T-helper 17 cell (primary cell): ENCODE data around the gene NT5DC2. TPM values are rescaled to one million over a fixed set of nuclear protein-coding genes. Genes with fewer than 3 reads are reported as not detected.

Experiments
- ATAC-seq: fragments of 150-1000 bp; cut with Tn5 transposase; 2 replicates; pipeline ENCODE4 v1.10.0; 2021; ENCODE audit warnings: mild to moderate bottlenecking, moderate library complexity
- DNase-seq, 3 donors: peaks; one replicate each; pipeline versions ENCODE4 v3.0.0 to v3.0.0-alpha.2; 2020 to 2021
- H3K9me3 ChIP-seq: one replicate; pipeline ENCODE4 v1.7.0; 2013; ENCODE audit warnings: low read length, mild to moderate bottlenecking; ENCODE audit not compliant: control insufficient read depth, poor library complexity, severe bottlenecking
- H3K27ac Mint-ChIP-seq: one replicate; pipeline ENCODE4 v1.8.0; 2022; ENCODE audit warnings: mild to moderate bottlenecking, moderate library complexity, mixed read lengths
- H3K27me3 Mint-ChIP-seq: one replicate; pipeline ENCODE4 v1.8.0; 2022; ENCODE audit warnings: mixed read lengths
- H3K36me3 Mint-ChIP-seq: one replicate; pipeline ENCODE4 v1.8.0; 2022; ENCODE audit warnings: low read depth, mixed read lengths
- H3K4me1 Mint-ChIP-seq: one replicate; pipeline ENCODE4 v1.8.0; 2022; ENCODE audit warnings: mild to moderate bottlenecking, mixed read lengths
- H3K4me3 Mint-ChIP-seq: one replicate; pipeline ENCODE4 v1.8.0; 2022; ENCODE audit warnings: mild to moderate bottlenecking, moderate library complexity, mixed read lengths
- total RNA-seq, 4 donors: library from RNA in 2 of 4; stranded (reverse) in 2 of 4; gene quantifications; one replicate each; pipeline ENCODE4 v1.2.3 and lab custom pipeline; 2022 to 2026

Gene NT5DC2
- total RNA-seq, 2 donors from 2014 or later = 2.3 to 2.5 TPM

GRCh38 chr3:52489453-52489852, 44.2 kb downstream of the NT5DC2 start:
- Mint-ChIP-seq H3K4me1 (peaks cover 7% of the 10 kb centered on the region), H3K36me3 (peaks cover 2% of the 10 kb centered on the region), H3K27ac (no peak overlapping the region), H3K27me3 (no peaks in the 10 kb centered on the region), H3K4me3 (no peak overlapping the region)
- no peak for DNase-seq
- H3K9me3 ChIP-seq = no peaks in the 10 kb centered on the region
- ATAC-seq = no peak

GRCh38 chr3:52488746-52489145, 44.9 kb downstream of the NT5DC2 start:
- H3K4me1 Mint-ChIP-seq = peaks cover 8% of the 10 kb centered on the region
- no peak overlapping the region for H3K4me3 Mint-ChIP-seq
- no peak for DNase-seq
- no peaks in the 10 kb centered on the region for H3K27me3 Mint-ChIP-seq
- H3K36me3 Mint-ChIP-seq = peaks cover 2% of the 10 kb centered on the region
- H3K9me3 ChIP-seq = no peaks in the 10 kb centered on the region
- H3K27ac Mint-ChIP-seq = no peak overlapping the region
- ATAC-seq = no peak

- Mint-ChIP-seq H3K36me3 (peaks cover 2% of the 10 kb centered on the region), H3K4me3 (no peak overlapping the region), H3K27ac (no peak overlapping the region), H3K27me3 (no peaks in the 10 kb centered on the region), H3K4me1 (peaks cover 8% of the 10 kb centered on the region)
- DNase-seq = no peak
- no peaks in the 10 kb centered on the region for H3K9me3 ChIP-seq
- ATAC-seq = no peak
Observed at GRCh38 chr3:52487788-52488691, 45.6 kb downstream of the NT5DC2 start.

GRCh38 chr3:52487050-52487787, 46.4 kb downstream of the NT5DC2 start:
- peaks cover 2% of the 10 kb centered on the region for H3K36me3 Mint-ChIP-seq
- DNase-seq (no peak), ATAC-seq (no peak)
- H3K9me3 ChIP-seq = no peaks in the 10 kb centered on the region
- H3K4me1 Mint-ChIP-seq = peaks cover 8% of the 10 kb centered on the region
- no peak overlapping the region for H3K4me3 Mint-ChIP-seq
- H3K27me3 Mint-ChIP-seq = no peaks in the 10 kb centered on the region
- no peak overlapping the region for H3K27ac Mint-ChIP-seq

- peak overlapping the region; percentile 73 for H3K27ac Mint-ChIP-seq
- H3K27me3 Mint-ChIP-seq = no peaks in the 10 kb centered on the region
- H3K4me1 Mint-ChIP-seq = peaks cover 5% of the 10 kb centered on the region
- no peak overlapping the region for H3K4me3 Mint-ChIP-seq
- H3K9me3 ChIP-seq = no peaks in the 10 kb centered on the region
- H3K36me3 Mint-ChIP-seq = peaks cover 2% of the 10 kb centered on the region
- DNase-seq (no peak), ATAC-seq (no peak)
Observed at GRCh38 chr3:52484680-52485461, 48.8 kb downstream of the NT5DC2 start.

- Mint-ChIP-seq H3K27me3 (no peaks in the 10 kb centered on the region), H3K4me3 (no peak overlapping the region), H3K4me1 (peaks cover 7% of the 10 kb centered on the region), H3K27ac (no peak overlapping the region), H3K36me3 (peaks cover 2% of the 10 kb centered on the region)
- no peak for DNase-seq
- H3K9me3 ChIP-seq = no peaks in the 10 kb centered on the region
- ATAC-seq = no peak
Observed at GRCh38 chr3:52483577-52484381, 49.9 kb downstream of the NT5DC2 start.

GRCh38 chr3:52483081-52483480, 50.6 kb downstream of the NT5DC2 start:
- peaks cover 7% of the 10 kb centered on the region for H3K4me1 Mint-ChIP-seq
- H3K36me3 Mint-ChIP-seq = peaks cover 2% of the 10 kb centered on the region

GRCh38 chr3:52481819-52482521, 51.7 kb downstream of the NT5DC2 start:
- no peaks in the 10 kb centered on the region for H3K27me3 Mint-ChIP-seq
- ATAC-seq = no peak
- H3K27ac Mint-ChIP-seq = peak overlapping the region; percentile 51

More at GRCh38 chr3:52483081-52483480, 50.6 kb downstream of the NT5DC2 start:
- Mint-ChIP-seq H3K4me3 (no peak overlapping the region), H3K27ac (peak overlapping the region; percentile 51), H3K27me3 (no peaks in the 10 kb centered on the region)
- H3K9me3 ChIP-seq = no peaks in the 10 kb centered on the region
- DNase-seq (no peak), ATAC-seq (no peak)

GRCh38 chr3:52480768-52481715, 52.6 kb downstream of the NT5DC2 start:
- ATAC-seq = no peak
- H3K36me3 Mint-ChIP-seq = peaks cover 2% of the 10 kb centered on the region
- no peaks in the 10 kb centered on the region for H3K9me3 ChIP-seq
- no peak overlapping the region for H3K4me3 Mint-ChIP-seq
- H3K27me3 Mint-ChIP-seq = no peaks in the 10 kb centered on the region
- no peak for DNase-seq
- no peak overlapping the region for H3K27ac Mint-ChIP-seq
- H3K4me1 Mint-ChIP-seq = peaks cover 7% of the 10 kb centered on the region

More at GRCh38 chr3:52481819-52482521, 51.7 kb downstream of the NT5DC2 start:
- DNase-seq = no peak
- H3K9me3 ChIP-seq = no peaks in the 10 kb centered on the region
- peaks cover 7% of the 10 kb centered on the region for H3K4me1 Mint-ChIP-seq
- peaks cover 2% of the 10 kb centered on the region for H3K36me3 Mint-ChIP-seq
- H3K4me3 Mint-ChIP-seq = no peak overlapping the region

GRCh38 chr3:52479877-52480575, 53.6 kb downstream of the NT5DC2 start:
- no peak overlapping the region for H3K27ac Mint-ChIP-seq

More at GRCh38 chr3:52479877-52480575, 53.6 kb downstream of the NT5DC2 start:
- Mint-ChIP-seq H3K4me1 (peaks cover 7% of the 10 kb centered on the region), H3K4me3 (no peak overlapping the region), H3K27me3 (no peaks in the 10 kb centered on the region), H3K36me3 (no peaks in the 10 kb centered on the region)
- ATAC-seq (no peak), DNase-seq (no peak)
- no peaks in the 10 kb centered on the region for H3K9me3 ChIP-seq
